ENCODE data around the gene CEP128.
"Not testable (repeated sequence)": the region's sequence is repeated elsewhere in the genome, so short reads cannot be mapped to it uniquely, and the experiment has no call there.

CEP128 gene

DNA sequence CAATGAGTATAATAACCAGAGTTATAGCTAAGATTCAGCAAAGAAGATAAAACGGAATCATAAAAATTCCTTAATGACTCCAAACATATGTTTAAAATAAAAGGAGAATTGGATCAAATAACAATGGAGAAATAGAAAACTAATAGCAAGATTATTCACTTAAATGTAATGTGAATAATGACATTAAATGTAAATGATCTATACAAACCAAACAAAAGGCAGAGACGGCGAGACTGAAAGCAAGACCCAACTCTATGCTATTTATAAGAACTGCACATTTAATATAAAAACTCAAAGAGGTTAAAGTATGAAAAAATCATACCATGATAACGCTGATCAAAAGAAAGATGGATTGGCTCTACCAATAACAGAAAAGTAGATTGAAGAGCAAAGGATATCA lies 10.0 kb upstream of the CEP128 start:
- no peak for DNase-seq

DNA sequence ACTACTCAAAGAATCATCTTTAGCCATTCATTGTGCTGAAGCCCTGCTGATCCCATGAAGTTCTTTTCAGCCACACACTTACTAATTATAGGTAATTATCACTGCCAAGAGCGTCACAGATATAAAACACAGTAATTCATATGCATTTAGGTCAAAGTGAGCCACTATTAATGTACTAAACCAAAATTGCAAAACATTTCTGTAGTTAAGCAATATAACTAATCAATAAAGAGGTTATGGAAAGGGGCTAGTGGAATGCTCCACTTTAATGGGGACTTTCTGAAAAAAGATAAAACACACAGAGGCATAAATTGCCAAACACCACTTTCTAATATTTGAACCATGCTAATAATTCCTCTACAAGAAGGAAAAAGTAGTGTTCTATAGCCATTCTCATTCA lies 6.8 kb upstream of the CEP128 start:
- DNase-seq: no peak

DNA sequence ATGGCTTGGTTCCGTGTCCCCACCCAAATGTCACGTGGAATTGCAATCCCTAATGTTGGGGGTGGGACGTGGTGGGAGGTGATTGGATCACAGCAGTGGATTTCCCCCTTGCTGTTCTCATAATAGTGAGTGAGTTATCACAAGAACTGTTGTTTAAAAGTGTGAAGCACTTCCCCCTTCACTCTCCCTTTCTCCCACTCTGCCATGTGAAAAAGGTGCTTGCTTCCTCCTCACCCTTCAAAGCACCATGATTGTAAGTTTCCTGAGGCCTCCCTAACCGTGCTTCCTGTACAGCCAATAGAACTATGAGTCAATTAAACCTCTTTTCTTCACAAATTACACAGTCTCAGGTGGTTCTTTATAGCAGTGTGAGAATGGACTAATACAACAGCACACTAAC lies 5.3 kb upstream of the CEP128 start:
- no peak for DNase-seq

DNA sequence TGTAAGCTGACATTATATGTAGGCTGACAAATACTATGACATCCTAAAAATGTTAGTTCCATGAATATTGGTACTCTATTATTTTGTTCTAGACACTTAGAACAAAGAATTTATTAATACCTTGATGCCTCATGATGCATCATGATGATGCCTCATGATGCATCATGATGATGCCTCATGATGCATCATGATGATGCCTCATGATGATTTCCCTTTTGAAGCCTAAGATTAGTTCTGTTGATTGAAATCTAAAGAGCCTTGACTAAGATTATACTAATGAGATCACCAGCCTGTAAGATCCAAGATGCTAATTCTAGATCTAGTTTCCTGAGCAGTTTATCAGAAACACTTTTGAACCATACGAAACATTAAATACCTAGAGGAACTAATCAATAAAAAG lies 4.6 kb upstream of the CEP128 start:
- DNase-seq: no peak

DNA sequence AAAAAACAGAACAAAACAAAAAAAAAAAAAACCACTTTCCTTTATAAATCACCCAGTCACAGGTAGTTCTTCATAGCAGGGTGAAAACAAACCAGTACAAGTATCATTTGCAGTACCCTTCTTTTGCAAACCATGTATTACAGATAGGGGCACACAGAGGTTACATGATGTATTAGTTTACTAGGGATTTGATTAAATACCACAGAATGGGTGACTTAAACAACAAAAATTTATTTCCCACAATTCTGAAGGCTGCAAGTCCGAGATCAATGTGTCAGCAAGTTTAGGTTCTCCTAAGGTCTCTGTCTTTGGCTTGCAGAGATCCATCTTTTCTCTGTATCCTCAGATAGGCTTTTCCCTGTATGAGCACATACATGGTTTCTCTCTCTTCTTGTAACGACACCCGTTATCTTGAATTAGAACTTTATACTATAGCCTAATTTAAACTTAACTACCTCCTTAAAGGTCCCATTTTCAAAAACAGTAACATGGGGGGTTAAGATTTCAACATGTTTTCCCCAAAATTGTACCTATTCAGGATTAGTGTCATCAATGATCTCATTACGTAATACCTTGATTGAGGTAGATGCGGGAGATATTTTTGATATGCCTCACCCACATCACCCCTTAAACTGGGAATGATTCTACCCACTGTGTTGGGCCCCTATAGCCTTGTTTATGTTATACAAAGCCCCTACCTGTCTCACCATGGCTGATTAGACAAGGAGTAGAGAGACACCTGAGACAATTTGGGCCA lies 3.5 kb upstream of the CEP128 start:
- DNase-seq: no peak

DNA sequence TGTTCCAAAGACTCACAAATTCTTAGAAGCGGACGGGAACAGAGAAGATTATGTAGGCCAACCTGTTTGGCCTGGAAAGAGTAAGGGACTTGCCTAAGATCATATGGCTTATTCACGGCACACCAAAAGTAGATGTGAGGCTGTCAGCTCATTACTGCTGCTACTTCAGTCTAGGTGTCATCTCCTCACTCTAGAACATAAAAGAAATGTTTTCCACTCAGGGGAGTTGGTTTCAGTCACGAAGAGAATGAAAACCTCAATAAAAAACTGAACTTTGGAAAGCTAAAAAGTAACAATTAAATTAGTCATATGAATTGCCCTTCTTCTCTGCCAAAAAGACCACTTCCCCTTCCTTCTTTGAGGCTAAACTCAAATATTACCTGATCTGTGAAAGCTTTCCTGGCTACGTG lies 658 bp upstream of the CEP128 start:
- DNase-seq: no peak

DNA sequence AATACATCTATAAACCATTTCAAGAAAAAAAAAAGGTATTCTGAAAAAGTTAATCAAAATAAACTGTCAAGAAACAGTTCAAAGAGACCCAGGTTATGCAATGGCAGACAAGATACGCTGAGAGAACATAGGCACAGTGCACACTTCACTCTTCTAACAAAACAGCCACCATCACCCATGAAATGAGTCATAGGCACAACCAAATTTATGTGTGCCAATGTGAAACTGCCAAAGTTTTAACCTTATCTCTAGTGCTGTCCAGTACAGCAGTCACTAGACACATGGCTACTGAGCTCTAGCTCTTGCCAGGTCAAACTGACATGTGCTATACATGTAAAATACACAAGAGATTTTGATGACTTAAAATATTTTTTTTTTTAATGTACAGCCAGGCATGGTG lies 1.4 kb downstream of the CEP128 start:
- no peak for DNase-seq

DNA sequence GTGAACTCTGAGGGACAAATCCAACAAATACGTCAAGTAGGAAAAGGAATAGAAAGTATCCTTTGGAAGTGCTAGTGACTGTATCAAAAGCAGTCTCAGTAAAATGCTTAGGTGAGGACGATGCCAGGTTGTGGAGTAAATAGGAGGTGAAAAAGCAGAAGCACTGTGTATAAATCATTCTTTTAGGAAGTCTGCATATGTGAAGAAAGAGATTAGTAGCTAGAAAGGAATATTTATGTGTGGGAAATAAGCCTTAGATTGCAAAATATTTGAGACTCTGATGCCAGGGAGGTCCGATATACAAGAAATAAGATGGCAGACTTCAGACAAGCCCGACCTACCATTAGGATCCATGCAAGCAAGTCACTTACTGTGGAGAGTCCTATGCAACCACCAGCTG lies 7.9 kb downstream of the CEP128 start:
- DNase-seq: no peak

DNA sequence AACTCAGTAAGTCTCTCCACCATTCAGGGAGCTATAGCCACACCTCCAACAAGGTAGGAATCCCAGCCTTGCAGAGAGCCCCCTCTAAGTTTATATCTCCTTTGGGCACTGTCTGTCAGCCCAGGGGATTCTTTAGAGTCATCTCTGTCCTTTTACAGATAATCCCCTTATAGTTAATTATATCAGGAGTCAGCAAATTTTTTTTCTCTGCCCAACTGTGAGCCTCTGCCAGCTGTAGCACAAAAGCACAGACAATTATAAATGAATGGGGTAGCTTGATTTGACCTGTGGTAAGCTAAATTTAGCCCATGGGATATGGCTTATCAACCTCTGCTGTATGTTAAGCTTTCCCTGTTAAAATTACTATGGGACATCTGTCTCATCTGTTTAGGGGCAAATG lies 8.3 kb downstream of the CEP128 start:
- DNase-seq: no peak

DNA sequence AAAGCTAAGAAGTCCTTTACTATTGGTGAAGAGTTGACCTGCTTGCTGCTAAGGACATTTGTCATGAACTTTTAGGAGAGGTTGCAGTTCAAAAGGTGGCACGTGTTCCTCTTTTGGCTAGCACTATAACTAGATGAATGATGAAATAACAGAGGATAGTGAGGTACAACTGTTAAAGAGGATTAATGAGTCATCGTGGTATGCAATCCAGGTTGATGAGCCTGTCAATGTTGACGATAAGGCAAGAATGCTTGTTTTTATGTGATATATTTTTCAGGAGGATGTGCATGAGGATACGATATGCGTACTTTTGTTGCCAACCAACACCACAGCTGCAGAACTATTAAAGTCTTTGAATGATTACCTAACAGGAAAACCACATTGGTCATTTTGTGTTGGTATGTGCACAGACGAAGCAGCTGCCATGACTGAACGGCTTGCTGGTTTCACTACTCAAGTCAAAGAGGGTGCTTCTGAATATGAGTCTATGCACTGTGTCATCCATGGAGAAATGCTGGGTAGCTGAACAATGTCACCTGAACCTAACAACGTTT lies 10.6 kb downstream of the CEP128 start:
- no peak for DNase-seq

DNA sequence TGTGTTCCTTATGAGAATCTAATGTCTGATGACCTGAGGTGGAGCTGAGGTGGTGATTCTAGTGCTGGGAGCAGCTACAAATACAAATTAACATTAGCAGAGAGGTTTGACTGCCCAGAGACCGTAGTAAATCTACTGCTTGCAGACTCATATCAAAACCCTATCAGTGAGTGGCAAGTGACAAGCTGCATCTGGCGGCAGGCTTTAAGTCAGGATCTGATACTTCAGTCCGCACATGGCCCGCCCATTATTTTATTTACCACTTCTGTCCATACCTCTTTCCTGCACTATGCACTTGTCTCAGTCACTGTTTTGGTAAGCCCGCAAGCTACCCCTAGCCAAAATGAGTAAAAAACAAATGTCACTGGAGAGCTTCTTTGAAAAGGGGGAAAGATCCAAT lies 11.4 kb downstream of the CEP128 start:
- no peak for DNase-seq

DNA sequence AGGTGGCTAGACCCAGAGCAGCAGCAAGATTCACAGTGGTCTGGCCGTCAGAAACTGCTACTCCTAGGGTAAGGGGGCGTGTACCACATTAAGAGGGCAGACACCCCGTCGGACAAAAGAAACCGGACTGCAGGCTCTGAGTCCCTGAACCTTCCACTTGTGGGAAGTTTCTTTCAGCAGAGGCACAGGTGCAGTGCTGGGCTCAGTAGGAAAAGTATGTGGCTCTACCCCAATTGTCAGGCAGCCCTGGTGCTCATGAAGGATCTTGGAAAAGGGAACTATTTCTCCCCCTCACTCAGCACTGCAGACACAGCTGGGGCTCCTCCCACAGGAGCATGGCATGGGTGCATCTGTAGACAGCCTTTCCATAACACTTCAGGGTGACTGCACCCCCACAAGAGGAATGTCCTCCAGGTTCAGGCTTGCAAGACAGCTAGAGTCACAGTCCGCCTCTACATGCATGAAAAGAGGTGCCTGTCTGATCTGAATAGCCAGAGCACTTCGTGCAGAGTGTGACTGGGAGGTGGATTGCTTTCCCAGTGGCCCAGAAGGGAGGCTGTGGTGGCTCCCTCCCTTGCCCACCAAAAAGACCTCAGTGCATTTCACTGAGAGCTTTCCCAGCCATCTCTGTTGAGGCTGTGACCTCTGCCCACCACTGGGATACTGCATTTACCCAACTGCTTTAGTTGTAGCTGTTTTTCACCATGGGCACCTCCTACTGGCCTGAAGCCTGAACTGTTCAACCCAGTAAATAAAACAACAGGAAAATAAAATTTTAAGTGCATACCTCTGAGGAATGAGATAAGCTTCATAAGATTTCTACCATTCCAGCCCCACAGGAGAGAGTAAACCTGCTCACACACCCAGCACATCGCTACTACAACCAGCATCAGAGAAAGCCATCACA lies 14.2 kb downstream of the CEP128 start:
- DNase-seq: no peak

DNA sequence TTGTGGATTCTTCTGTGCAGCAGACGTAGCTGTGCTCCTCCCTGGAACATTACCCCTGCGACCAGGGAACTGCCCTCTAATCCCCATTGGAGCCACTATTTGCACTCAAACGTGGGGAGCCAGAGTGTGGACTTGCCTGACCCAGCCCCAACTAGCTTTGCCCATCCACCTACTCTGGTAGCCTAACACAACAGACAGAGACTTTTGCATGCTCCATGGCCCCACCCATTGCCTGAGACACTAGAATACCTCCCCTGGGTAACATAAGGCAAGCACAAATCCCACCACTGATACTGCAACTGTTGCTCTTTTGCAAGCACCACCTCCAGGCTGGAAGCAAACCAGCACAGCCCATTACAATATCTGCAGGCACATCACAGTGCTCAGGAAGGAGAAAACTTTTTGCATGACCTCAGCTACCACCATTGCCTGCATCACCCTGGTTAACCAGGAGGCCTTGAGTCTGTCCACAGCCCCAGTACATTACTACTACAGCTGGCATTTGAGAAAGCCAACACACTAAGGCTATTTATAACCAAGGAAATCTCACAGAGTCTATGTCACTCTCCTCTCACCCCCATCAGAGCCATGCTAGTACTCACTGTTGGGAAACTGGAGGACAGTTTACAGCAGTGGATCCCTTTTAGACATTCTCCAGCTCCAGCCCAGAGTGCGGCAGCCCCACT lies 15.0 kb downstream of the CEP128 start:
- no peak for DNase-seq

DNA sequence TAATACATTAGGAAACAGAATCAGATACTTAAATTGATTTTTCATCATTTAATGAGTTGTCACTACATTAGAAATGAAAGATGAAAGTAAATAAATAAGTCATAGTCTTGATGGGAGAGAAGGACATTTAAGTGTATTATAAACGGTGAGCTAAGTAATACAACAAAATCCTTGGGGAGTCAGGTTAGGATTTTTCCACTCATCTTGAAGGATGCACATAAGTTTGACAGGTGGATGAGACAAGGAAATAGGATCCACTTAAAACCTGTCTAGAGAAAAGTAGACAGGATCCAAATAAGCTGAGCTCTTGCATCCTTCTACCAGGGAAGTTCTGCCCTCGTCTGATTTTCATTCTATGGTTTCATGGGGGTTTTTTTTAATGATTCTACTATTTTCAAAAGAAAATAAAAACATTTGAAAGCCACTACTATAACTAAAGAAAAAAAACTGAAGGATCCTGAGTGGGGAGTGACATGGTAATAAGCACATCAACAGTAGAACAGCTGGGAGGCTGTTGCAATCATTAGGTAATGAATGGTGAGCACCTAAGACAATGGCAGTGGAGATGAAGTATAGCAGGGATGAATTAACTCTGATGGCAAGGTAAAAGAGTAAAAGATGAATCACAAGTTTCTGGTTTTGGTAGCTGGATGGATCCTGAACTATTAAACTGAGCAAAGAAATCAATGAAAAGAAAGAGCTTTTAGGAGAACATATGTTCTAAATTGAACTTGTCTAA lies 17.0 kb downstream of the CEP128 start:
- DNase-seq: no peak

DNA sequence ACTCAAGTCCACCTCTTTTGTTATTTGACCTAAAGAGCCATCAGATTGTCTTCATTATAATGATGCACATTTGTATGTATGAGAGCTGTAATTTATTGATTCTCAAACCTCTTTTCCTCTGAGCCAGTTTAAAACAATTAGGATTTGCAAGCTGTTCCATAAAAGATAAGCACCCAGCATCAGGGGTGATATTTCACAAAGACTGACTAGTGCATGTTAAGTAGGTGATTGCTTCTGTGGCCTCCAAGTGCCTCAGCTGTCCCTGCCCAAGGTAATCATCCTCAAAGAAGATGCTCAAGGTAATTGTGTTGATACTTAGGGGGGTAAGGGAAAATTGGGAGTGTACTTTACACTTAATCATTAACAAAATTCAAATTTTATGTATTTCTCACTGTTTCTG lies 18.2 kb downstream of the CEP128 start:
- no peak for DNase-seq

DNA sequence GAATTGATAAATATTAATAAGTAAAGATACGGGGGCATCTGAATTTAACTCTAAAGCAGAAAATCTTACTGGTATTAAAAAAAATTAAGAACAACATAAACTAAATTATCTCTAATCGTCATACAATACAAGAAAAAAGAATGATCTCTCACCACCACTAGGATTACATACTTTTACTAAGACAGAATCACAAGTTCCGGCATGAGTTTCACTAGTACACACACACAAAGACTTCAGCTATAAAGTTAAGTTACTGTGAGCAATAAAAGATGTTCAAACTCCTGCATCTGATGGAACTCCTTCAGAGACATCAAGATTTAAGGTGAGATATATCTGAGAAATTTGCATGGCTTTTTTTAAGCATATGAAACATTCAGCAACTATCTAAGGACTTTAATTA lies 21.9 kb downstream of the CEP128 start:
- DNase-seq: no peak

DNA sequence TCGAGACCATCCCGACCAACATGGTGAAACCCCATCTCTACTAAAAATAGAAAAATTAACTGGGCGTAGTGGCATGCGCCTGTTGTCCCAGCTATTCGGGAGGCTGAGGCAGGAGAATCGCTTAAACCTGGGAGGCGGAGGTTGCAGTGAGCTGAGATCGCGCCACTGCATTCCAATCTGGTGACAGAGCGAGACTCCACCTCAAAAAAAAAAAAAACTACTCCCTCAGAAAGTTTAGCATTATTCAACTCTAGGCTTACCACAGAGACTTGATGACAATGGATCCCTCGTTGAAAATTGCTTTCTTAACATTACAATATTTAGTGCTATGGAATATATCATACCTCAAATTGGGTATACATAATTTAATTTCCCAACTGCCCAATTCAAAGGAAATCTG lies 29.5 kb downstream of the CEP128 start:
- not testable (repeated sequence) for DNase-seq

DNA sequence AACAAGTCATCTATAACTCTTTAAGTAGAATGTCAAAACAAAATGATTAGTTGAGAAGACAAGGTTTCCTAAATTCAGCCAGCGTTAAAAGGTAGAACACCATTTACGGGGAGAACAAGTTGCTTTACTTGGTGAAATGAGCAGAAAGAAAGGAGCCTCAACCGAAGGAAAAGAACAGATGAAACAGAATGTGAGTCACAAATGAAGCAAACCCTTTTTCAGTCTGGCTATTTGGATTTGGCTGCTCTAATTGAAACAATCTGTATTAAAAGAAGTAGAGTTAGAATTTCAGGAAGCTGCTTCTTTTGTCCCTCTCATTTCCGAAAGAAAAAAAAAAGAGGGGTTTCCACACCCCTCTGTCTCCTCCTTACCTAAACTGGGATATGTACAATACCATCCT lies 34.6 kb downstream of the CEP128 start:
- DNase-seq: no peak

DNA sequence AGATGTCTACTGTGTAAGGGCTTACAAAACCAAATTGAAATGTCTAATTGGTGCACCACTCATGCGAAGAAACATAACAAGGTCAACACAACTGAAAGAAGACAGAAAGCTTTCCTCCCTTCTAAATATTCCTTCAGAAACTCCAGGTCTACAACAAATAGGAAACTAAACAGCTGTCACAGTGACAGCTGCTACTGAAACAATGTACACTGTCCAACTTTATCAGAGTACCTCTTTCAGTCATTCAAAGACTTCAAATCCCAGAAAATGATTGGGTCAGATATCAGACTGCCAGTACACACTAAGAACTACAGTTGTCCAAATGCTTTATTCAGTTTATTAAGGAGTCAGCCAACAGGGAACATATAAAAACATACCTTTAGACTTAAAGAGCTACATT lies 35.2 kb downstream of the CEP128 start:
- DNase-seq: no peak

DNA sequence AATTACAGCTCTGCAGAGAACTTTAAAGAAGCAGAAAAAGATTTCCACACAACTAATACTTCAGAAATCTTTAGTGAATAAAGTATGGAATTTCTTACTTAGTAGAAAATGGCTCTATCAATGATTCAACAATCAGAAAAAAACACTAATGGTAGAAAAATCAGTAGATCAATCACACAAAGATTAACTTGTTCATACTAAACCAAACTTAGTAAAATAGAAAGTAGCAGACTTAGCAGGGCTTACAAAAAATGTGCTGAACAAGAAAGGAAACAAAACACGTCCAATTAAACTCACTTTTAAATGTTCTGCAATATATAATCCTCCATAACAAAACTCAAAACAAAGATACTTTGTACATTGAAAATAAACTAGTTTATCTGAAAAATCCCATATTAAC lies 38.9 kb downstream of the CEP128 start:
- no peak for DNase-seq

DNA sequence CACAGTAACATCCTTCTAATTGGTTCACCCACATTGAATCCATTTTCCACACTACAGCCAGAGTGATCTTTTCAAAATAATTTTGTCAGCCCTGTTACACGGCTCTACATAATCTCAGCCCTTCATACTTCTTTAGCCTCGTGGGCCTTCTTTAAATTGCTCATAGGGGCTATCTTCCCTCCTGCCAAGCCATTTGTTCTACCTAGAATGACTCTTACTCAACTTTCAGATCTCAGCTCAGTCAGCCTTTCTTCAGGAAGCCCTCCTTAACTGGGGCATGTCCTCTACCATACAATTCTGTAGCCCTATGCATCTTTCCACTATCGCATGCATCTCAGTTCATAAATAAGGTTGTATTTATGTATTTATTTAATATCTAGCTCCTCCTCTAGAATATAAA lies 39.7 kb downstream of the CEP128 start:
- no peak for DNase-seq

DNA sequence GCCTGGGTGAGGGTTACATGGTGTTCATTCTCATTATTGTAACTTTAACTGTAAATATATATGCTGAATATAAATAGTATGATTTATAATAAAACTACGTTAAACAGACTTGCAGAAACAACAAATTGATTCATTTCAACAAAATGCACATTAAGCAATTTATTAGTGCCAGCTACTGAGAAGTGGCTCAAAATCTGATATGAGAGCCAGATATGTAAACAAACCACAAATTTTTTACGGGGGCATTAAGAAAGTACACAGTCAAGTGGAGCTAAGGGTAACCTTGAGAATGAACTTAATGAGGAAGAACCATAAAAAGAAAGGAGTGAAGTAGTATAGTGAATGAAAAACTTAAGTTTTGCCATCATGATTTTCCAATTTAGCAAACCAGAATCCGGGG lies 40.3 kb downstream of the CEP128 start:
- DNase-seq: no peak

DNA sequence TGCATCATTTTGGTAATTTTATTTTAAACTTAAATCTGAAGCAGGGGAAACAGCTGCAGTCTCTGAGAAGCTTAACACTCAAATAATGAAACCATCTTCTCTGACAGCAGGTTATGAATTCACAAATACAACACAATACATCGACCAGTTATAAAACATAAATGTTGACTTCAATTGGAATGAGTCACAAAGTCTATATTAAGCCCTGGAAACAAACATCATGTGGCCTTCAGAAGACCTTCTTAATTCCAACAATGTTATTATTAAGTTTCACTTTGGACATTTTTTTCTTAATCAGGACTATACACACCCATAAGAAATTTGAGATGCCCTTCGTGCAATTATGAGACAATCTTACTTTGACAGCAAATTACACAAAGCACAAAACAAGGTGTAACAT lies 68.9 kb downstream of the CEP128 start:
- no peak for DNase-seq
